ENCODE measurements around the gene REPIN1.

DNA sequence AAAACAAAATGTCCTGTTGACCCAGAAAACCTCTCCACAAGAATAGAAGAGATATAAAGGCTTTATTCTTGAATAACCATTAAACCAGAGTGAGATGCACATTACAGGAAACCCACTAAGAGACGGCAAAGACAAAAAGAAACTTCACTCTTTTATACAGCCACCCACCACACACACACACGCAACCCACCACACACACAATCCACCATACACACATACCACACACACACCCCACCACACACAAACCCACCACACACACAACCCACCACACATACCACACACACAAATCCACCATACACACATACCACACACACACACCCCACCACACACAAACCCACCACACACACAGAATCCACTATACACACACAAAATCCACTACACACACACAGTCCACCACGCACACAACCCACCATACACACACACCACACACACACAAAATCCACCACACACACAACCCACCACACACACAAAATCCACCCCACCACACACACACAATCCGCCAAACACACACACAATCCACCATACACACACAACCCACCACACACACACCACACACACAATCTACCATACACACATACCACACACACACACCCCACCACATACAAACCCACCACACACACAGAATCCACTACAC lies 9.5 kb upstream of the REPIN1 start:
- TF ChIP-seq, protein P1, sequence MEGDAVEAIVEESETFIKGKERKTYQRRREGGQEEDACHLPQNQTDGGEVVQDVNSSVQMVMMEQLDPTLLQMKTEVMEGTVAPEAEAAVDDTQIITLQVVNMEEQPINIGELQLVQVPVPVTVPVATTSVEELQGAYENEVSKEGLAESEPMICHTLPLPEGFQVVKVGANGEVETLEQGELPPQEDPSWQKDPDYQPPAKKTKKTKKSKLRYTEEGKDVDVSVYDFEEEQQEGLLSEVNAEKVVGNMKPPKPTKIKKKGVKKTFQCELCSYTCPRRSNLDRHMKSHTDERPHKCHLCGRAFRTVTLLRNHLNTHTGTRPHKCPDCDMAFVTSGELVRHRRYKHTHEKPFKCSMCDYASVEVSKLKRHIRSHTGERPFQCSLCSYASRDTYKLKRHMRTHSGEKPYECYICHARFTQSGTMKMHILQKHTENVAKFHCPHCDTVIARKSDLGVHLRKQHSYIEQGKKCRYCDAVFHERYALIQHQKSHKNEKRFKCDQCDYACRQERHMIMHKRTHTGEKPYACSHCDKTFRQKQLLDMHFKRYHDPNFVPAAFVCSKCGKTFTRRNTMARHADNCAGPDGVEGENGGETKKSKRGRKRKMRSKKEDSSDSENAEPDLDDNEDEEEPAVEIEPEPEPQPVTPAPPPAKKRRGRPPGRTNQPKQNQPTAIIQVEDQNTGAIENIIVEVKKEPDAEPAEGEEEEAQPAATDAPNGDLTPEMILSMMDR (IDR thresholded peaks at IDR 0.05; ENCODE audit: insufficient read depth, low read length, poor library complexity, severe bottlenecking) = no peak
- TF ChIP-seq EZH2phosphoT487 (conservative IDR thresholded peaks at IDR 0.05; ENCODE audit: low read length) = no peak

All from SU-DHL-6 (cell line).